MG63 (cell line): Measurements from ENCODE around the gene HMCN2. TPM values are rescaled to one million over a fixed set of nuclear protein-coding genes. Genes with fewer than 3 reads are reported as not detected.
A peak's percentile ranks its signal among the peaks of the same experiment; 100 is the strongest.

Experiments used
- DNase-seq: peaks from one replicate; pipeline ENCODE4 v3.0.0-alpha.2; 2020
- H3K27me3 ChIP-seq: fragments of 250-450 bp; sonication (Bioruptor Pico); 2 replicates; pipeline ENCODE4 v1.5.1; 2020; ENCODE audit warnings: mild to moderate bottlenecking, moderate library complexity
- H3K36me3 ChIP-seq: fragments of 250-450 bp; sonication (Bioruptor Pico); 2 replicates; pipeline ENCODE4 v1.5.1; 2020; ENCODE audit warnings: mild to moderate bottlenecking, moderate library complexity
- H3K4me3 ChIP-seq: fragments of 250-450 bp; sonication (Bioruptor Pico); 2 replicates; pipeline ENCODE4 v1.5.1; 2020; ENCODE audit warnings: mild to moderate bottlenecking, moderate library complexity
- H3K9me3 ChIP-seq: fragments of 250-450 bp; sonication (Bioruptor Pico); 2 replicates; pipeline ENCODE4 v1.5.1; 2020; ENCODE audit warnings: mild to moderate bottlenecking, moderate library complexity
- total RNA-seq: library from RNA; depleted of rRNA; stranded (reverse); fragments of >200 nt; shearing (Covaris generic); gene quantifications from 2 replicates; pipeline ENCODE4 v1.2.3, GENCODE V29; 2014; ENCODE audit warnings: low replicate concordance

HMCN2 gene
- total RNA-seq, 1 experiment from 2014 or later: 0.20 TPM

- Histone ChIP-seq H3K4me3 (no peak overlapping the region), H3K9me3 (no peaks in the 10 kb centered on the region), H3K36me3 (no peaks in the 10 kb centered on the region), H3K27me3 (no peaks in the 10 kb centered on the region; the same call in 1 of the 2 replicates)
- no peak for DNase-seq
Measured at GRCh38 chr9:130323051-130323745, 57.6 kb downstream of the HMCN2 start.

DNA sequence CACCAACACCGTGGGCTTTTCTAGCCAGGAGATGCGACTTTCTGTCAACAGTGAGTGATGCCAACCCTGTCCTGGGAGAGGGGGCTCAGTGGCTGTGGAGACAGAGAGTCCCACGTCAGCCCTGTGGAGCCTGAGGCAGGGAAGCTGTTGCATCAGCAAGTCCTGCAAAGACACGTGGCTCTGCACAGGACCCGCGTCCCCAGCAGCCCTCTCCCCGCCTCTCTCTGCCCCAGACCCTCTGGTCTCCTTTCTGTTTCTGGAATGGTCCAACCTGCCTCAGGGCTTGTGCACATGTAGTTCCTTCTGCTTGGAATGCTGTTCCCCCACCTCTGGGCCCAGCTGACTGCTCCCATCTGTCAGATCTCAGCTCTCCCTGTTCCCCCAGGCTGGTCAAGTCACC is 60.4 kb downstream of the HMCN2 start:
- Histone ChIP-seq H3K9me3 (no peaks in the 10 kb centered on the region), H3K36me3 (no peaks in the 10 kb centered on the region), H3K27me3 (no peaks in the 10 kb centered on the region; the same call in 1 of the 2 replicates), H3K4me3 (no peak overlapping the region)
- DNase-seq: no peak

GRCh38 chr9:130327070-130327780 is 61.7 kb downstream of the HMCN2 start:
- Histone ChIP-seq H3K36me3 (no peaks in the 10 kb centered on the region), H3K27me3 (no peaks in the 10 kb centered on the region; the same call in 1 of the 2 replicates), H3K9me3 (no peaks in the 10 kb centered on the region), H3K4me3 (no peak overlapping the region)
- peak; percentile 32 for DNase-seq

GRCh38 chr9:130327781-130328348 is 62.3 kb downstream of the HMCN2 start:
- H3K36me3 ChIP-seq: no peaks in the 10 kb centered on the region
- H3K9me3 ChIP-seq: no peaks in the 10 kb centered on the region
- peak; percentile 69 for DNase-seq
- H3K4me3 ChIP-seq: no peak overlapping the region
- no peaks in the 10 kb centered on the region; the same call in 1 of the 2 replicates for H3K27me3 ChIP-seq

DNA sequence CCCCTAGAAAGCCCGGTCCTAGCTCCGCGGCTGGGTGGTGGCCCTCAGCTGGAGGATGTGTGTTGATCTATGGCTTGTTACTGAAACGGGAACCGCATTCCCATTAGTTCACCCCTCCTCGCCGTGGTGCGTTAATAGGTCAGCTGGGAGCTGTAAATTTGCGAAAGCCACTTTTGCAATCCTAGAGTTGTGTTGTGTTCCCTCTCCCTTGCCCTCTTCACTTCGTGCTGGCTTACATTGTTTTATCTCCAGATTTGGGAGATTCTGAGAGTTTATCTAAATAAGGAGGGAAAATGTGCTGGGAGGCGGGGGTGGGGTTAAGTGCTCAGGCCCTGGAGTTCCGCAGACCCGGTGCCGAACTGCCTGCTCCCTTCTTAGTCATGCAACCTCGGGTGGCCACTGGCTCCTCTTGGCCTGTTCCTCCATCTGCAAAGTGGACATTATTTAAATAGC is 62.8 kb downstream of the HMCN2 start:
- H3K36me3 ChIP-seq: no peaks in the 10 kb centered on the region
- H3K27me3 ChIP-seq: no peaks in the 10 kb centered on the region
- no peak overlapping the region for H3K4me3 ChIP-seq
- DNase-seq: no peak
- H3K9me3 ChIP-seq: no peaks in the 10 kb centered on the region

DNA sequence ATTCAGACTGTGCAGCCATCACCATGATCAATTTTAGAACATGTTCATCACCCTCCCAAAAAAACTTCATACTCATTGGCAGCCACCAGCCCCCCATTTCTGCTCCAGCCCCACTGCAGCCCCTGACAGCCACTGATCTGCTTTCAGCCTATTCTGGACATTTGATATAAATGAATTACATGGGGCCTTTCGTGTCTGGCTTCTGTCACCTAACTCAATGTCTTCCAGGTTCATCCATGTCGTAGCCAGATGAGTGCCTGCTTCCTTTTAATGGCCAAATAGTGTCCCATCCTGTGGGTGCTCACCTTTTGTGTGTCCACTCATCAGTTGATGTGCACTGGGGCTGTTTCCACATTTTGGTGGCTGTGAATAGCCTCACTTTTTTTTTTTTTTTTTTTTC is 63.5 kb downstream of the HMCN2 start:
- H3K9me3 ChIP-seq: no peaks in the 10 kb centered on the region
- no peaks in the 10 kb centered on the region for H3K36me3 ChIP-seq
- DNase-seq: no peak
- H3K27me3 ChIP-seq: no peaks in the 10 kb centered on the region
- no peak overlapping the region for H3K4me3 ChIP-seq

DNA sequence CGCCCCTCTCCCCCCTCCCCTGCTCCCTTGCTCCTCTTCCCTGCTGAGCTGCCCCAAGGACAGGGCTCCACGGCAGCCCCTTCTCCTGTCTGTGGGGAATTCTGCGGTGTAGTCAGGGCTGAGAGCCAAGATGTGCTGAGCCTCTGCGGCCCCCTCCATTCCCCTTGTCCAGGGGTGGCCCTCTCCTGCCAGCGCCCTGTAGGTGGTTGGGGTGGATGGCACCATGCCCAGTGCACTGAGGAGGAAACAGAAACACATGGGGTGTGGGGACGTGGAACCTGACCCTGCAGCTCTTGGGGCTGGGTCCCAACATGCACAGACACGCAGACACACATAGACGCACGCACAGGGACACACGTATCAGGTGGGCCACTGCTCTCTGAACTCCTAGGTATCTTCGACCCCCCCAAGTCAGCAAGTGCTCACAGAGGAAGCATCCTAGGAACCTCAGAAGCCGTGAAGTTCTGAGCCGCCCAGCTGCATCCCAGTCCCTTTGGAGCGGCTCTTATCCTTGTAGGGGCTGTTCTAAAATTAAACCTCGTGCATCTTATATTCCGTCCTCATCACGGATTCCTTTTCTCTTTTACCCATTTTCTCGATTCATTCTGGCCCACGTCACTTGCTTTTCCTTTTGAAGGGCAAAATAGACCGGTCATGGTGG is 64.8 kb downstream of the HMCN2 start:
- no peak for DNase-seq
- no peaks in the 10 kb centered on the region for H3K36me3 ChIP-seq
- H3K4me3 ChIP-seq: no peak overlapping the region
- no peaks in the 10 kb centered on the region for H3K27me3 ChIP-seq
- H3K9me3 ChIP-seq: no peaks in the 10 kb centered on the region

DNA sequence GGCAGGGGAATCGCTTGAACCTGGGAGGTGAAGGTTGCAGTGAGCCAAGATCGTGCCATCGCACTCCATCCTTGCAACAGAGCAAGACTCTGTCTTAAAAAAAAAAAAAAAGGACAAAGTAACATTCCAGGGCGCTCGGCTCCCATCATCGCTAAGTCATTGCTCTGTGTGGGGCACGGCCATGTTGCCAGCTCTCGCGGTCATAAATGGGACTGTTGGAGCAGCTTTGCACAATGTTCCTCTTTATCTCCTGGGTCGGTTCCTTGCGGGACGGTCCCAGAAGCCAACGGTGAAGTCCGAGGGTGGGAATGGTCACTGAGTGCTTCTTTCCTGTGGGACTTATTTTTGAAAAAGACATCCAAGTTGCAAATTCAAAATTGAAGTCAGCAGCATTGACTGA is 65.5 kb downstream of the HMCN2 start:
- H3K4me3 ChIP-seq: no peak overlapping the region
- no peak for DNase-seq
- no peaks in the 10 kb centered on the region for H3K36me3 ChIP-seq
- H3K9me3 ChIP-seq: no peaks in the 10 kb centered on the region
- H3K27me3 ChIP-seq: no peaks in the 10 kb centered on the region

DNA sequence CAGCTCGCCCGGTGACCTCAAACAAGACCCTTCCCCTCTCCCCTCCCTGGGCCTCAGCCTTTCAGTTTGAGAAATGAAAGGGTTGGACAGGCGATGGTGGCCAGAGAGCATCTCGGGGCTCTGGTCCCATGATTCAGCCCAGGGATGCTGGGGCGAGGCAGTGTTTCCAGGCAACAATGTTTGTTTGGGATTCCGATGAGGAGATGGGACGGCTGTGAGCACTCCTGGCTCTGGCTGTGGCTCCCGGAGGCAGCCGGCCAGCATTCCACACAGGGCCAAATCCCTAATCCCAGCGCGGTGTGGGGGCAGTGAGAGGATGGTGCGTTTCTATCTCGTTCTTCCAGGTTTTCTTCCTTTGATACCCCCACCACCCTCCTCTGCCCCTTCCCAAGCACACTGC is 66.0 kb downstream of the HMCN2 start:
- Histone ChIP-seq H3K27me3 (no peaks in the 10 kb centered on the region), H3K9me3 (no peaks in the 10 kb centered on the region), H3K36me3 (no peaks in the 10 kb centered on the region), H3K4me3 (no peak overlapping the region)
- peak; percentile 90 for DNase-seq

DNA sequence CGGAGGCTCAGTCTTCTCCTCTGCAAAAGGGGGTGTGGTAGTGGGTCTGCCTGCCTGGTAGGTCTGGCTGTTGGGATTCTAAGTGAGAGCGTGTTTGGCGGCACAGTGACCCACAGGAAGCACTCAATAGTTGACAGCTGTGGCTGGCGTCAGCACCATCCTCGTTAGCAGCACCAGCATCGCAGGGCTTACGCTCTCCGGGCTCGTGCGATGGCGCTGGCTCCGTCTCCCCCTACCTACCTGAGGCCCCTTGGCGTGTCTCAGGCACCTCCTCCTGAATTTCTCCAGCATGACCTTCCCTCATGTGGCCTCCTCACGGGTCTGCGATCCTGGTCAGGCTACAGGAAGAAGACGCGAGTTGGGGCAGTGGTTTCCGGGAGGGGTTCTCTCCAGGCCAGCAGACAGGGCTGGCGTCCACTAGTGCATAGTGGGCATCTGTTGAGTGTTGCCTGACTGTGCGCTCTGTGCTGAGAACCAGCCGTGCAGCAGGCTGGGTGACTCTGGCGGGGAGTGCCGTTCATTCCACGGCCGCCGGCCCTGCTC is 66.9 kb downstream of the HMCN2 start:
- no peak overlapping the region for H3K4me3 ChIP-seq
- H3K27me3 ChIP-seq: no peaks in the 10 kb centered on the region
- H3K36me3 ChIP-seq: no peaks in the 10 kb centered on the region
- no peak for DNase-seq
- H3K9me3 ChIP-seq: no peaks in the 10 kb centered on the region

- H3K27me3 ChIP-seq: no peaks in the 10 kb centered on the region
- H3K4me3 ChIP-seq: no peak overlapping the region
- peak; percentile 46 for DNase-seq
Measured at GRCh38 chr9:130333041-130333711, 67.6 kb downstream of the HMCN2 start.

DNA sequence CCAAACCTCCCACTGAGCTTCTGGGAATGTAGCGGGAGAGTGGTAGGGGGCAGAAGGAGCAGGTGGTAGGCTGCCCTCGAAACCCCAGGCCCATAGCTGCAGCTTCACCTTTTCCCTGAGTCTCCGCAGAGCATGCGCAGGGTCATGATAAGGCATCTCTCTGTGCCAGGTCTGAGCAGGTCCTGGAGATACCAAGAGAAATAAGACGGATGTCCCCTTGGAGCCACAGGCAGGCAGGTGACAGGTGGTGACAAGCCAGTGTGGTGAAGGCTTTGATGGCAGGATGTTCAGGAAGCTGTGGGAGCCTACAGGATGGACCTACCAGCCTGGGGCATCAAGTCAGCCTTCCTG is 68.1 kb downstream of the HMCN2 start:
- H3K9me3 ChIP-seq: no peaks in the 10 kb centered on the region
- no peak for DNase-seq

More at GRCh38 chr9:130333041-130333711, 67.6 kb downstream of the HMCN2 start:
- Histone ChIP-seq H3K9me3 (no peaks in the 10 kb centered on the region), H3K36me3 (no peaks in the 10 kb centered on the region)

DNA sequence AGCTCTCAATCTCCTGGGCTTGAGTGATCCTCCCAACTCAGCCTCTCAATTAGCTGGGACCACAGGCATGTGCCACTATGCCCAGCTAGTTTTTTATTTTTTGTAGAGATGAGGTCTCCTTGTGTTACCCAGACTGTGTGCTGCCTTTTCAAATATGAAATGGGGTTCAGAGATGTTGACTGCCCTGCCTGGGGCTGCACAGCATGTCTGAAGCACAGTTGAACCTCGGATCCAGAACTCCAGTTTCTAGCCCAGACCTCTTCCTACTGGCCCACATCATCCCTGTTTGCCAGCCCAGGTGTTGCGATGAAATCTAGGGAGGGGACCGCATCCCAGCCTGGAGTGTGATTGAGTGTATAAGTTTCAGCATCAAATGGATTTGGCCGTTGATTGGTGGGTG is 69.4 kb downstream of the HMCN2 start:
- Histone ChIP-seq H3K9me3 (no peaks in the 10 kb centered on the region), H3K36me3 (no peaks in the 10 kb centered on the region), H3K4me3 (no peak overlapping the region), H3K27me3 (no peaks in the 10 kb centered on the region)
- no peak for DNase-seq

More for the DNA sequence above, 68.1 kb downstream of the HMCN2 start:
- H3K4me3 ChIP-seq: no peak overlapping the region
- no peaks in the 10 kb centered on the region for H3K36me3 ChIP-seq
- no peaks in the 10 kb centered on the region for H3K27me3 ChIP-seq

GRCh38 chr9:130336027-130336610 is 70.6 kb downstream of the HMCN2 start:
- no peaks in the 10 kb centered on the region for H3K9me3 ChIP-seq
- H3K4me3 ChIP-seq: no peak overlapping the region
- H3K36me3 ChIP-seq: no peaks in the 10 kb centered on the region
- DNase-seq: no peak
- no peaks in the 10 kb centered on the region for H3K27me3 ChIP-seq

DNA sequence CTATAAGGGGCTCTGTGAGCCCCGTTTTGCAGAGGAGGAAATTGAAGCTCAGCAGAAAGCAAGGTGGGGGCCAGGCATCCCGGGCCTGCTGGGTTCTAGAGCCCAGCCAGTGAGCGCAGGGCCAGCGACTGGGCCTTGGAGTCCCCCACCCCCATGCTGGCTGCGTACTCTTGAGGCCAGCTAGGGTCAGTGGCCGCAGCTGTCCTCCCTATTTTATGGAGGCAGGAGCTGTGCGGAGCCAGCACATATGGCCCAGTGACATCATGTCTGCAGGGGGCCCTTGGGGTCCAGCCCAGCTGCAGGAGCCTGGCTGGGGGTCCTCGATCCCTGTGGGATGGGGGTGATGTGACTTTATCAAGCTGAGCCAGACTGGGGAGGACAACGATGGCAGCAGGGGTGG is 71.3 kb downstream of the HMCN2 start:
- no peaks in the 10 kb centered on the region for H3K36me3 ChIP-seq
- no peak for DNase-seq

DNA sequence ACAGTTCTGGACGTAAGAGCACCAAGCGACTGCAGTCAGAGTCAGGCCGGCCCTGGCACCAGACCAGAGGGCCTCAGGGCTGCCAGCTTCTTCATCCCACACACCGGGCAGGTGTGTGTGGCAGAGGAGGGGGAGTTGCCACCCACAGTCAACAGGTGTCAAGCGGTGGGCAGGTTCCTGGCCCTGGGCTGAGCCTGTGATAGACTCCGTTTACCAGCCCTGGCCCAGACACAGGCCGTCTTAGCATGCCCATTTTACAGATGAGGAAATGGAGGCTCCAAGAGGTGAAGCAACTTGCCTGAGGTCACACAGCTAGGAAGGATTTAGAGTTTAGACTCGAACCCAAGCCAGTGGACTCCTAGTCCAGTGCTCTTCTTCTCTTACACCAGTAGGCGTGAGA is 71.8 kb downstream of the HMCN2 start:
- Histone ChIP-seq H3K9me3 (no peaks in the 10 kb centered on the region), H3K27me3 (no peaks in the 10 kb centered on the region), H3K36me3 (no peaks in the 10 kb centered on the region), H3K4me3 (no peak overlapping the region)
- DNase-seq: no peak

More for the DNA sequence above, 71.3 kb downstream of the HMCN2 start:
- H3K9me3 ChIP-seq: no peaks in the 10 kb centered on the region
- no peak overlapping the region for H3K4me3 ChIP-seq
- H3K27me3 ChIP-seq: no peaks in the 10 kb centered on the region
